DND-41 (cell line): ENCODE results near the gene DCTPP1.
A peak's percentile ranks its signal among the peaks of the same experiment; 100 is the strongest.

Experiments used
- ATAC-seq: fragments of 200-7000 bp; cut with Tn5 transposase; 3 replicates; pipeline ENCODE4 v1.9.1; 2021; ENCODE audit warnings: low read depth; ENCODE audit not compliant: insufficient read depth
- DNase-seq: peaks from one replicate; pipeline ENCODE4 v3.0.0-alpha.2; 2020
- H2AFZ ChIP-seq: 2 replicates; pipeline ENCODE4 v1.6.0; 2012; ENCODE audit warnings: low read depth, low read length
- H3K27ac ChIP-seq: 2 replicates; pipeline ENCODE4 v1.5.1; 2012; ENCODE audit warnings: low read length, inconsistent platforms
- H3K27me3 ChIP-seq: fragments of 200-600 bp; sonication (generic); 2 replicates; pipeline ENCODE4 v1.6.0; 2012; ENCODE audit warnings: low read length, mild to moderate bottlenecking, inconsistent platforms; ENCODE audit not compliant: insufficient read depth, poor library complexity
- H3K36me3 ChIP-seq: 2 replicates; pipeline ENCODE4 v1.5.1; 2012; ENCODE audit warnings: low read length, inconsistent platforms; ENCODE audit not compliant: insufficient read depth
- H3K4me1 ChIP-seq: 2 replicates; pipeline ENCODE4 v1.5.1; 2012; ENCODE audit warnings: mild to moderate bottlenecking, low read length; ENCODE audit not compliant: insufficient read depth
- H3K4me2 ChIP-seq: 2 replicates; pipeline ENCODE4 v1.6.0; 2012; ENCODE audit warnings: mild to moderate bottlenecking, moderate library complexity, low read length, inconsistent platforms; ENCODE audit not compliant: insufficient read depth
- H3K4me3 ChIP-seq, 2 experiments: fragments of 200-600 bp in 1 of 2; shearing (Covaris generic) in 1 of 2; 2 replicates each; pipeline ENCODE4 v1.5.1; 2012 to 2016; ENCODE audit warnings: inconsistent platforms in 2 of 2, low read length in 2 of 2, mild to moderate bottlenecking in 2 of 2, low read depth in 1 of 2, moderate library complexity in 1 of 2
- H3K79me2 ChIP-seq: 2 replicates; pipeline ENCODE4 v1.6.0; 2012; ENCODE audit warnings: low read length, inconsistent platforms; ENCODE audit not compliant: insufficient read depth
- H3K9ac ChIP-seq: 2 replicates; pipeline ENCODE4 v1.6.0; 2012; ENCODE audit warnings: low read depth, mild to moderate bottlenecking, inconsistent platforms, low read length, moderate library complexity
- H3K9me3 ChIP-seq: 2 replicates; pipeline ENCODE4 v1.5.1; 2012; ENCODE audit warnings: low read length, moderate library complexity, mild to moderate bottlenecking, inconsistent platforms; ENCODE audit not compliant: insufficient read depth, severe bottlenecking
- H4K20me1 ChIP-seq: 2 replicates; pipeline ENCODE4 v1.6.0; 2012; ENCODE audit warnings: low read length; ENCODE audit not compliant: insufficient read depth
- EZH2 ChIP-seq: IDR thresholded peaks from 3 replicates; pipeline ENCODE4 v1.6.1; 2012; ENCODE audit warnings: borderline replicate concordance, low read depth, mild to moderate bottlenecking, moderate library complexity, low read length, inconsistent platforms; ENCODE audit not compliant: severe bottlenecking
- TF ChIP-seq, protein P1 (sequence below): IDR thresholded peaks from 2 replicates; pipeline ENCODE4 v1.5.1; 2012; ENCODE audit warnings: borderline replicate concordance, low read length, moderate library complexity, mild to moderate bottlenecking; ENCODE audit not compliant: poor library complexity, severe bottlenecking; ENCODE audit errors: extremely low read depth

DCTPP1 gene

DNA sequence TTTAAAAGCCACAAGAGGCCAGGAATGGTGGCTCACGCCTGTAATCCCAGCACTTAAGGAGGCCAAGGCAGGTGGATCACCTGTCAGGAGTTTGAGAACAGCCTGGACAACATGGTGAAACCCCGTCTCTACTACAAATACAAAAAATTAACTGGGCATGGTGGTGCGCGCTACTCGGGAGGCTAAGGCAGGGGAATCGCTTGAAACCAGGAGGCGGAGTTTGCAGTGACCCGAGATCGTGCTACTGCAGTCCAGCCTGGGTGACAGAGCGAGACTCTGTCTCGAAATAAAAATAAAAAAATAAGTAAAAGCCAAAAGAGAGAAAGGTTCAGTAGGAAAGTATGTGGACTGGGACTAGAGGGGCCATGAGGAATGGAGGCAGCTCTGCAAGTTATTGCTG is 29.6 kb upstream of the DCTPP1 start:
- peak overlapping the region; percentile 92 for H3K27ac ChIP-seq
- H3K4me3 ChIP-seq: no peak overlapping the region; a peak in 1 of 4 replicates
- H2AFZ ChIP-seq: peak overlapping the region; percentile 84; the same call in 1 of the 2 replicates
- H3K4me1 ChIP-seq: peaks cover 19% of the 10 kb centered on the region
- H3K9ac ChIP-seq: peak overlapping the region; percentile 55
- no peaks in the 10 kb centered on the region for H3K79me2 ChIP-seq
- no peaks in the 10 kb centered on the region for H3K36me3 ChIP-seq
- H3K27me3 ChIP-seq: no peaks in the 10 kb centered on the region
- no peaks in the 10 kb centered on the region for H4K20me1 ChIP-seq
- no peak for TF ChIP-seq EZH2
- TF ChIP-seq, protein P1, sequence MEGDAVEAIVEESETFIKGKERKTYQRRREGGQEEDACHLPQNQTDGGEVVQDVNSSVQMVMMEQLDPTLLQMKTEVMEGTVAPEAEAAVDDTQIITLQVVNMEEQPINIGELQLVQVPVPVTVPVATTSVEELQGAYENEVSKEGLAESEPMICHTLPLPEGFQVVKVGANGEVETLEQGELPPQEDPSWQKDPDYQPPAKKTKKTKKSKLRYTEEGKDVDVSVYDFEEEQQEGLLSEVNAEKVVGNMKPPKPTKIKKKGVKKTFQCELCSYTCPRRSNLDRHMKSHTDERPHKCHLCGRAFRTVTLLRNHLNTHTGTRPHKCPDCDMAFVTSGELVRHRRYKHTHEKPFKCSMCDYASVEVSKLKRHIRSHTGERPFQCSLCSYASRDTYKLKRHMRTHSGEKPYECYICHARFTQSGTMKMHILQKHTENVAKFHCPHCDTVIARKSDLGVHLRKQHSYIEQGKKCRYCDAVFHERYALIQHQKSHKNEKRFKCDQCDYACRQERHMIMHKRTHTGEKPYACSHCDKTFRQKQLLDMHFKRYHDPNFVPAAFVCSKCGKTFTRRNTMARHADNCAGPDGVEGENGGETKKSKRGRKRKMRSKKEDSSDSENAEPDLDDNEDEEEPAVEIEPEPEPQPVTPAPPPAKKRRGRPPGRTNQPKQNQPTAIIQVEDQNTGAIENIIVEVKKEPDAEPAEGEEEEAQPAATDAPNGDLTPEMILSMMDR: no peak
- peak overlapping the region; percentile 55; the same call in 1 of the 2 replicates for H3K4me2 ChIP-seq
- H3K9me3 ChIP-seq: no peaks in the 10 kb centered on the region
- ATAC-seq (no peak), DNase-seq (no peak)

DNA sequence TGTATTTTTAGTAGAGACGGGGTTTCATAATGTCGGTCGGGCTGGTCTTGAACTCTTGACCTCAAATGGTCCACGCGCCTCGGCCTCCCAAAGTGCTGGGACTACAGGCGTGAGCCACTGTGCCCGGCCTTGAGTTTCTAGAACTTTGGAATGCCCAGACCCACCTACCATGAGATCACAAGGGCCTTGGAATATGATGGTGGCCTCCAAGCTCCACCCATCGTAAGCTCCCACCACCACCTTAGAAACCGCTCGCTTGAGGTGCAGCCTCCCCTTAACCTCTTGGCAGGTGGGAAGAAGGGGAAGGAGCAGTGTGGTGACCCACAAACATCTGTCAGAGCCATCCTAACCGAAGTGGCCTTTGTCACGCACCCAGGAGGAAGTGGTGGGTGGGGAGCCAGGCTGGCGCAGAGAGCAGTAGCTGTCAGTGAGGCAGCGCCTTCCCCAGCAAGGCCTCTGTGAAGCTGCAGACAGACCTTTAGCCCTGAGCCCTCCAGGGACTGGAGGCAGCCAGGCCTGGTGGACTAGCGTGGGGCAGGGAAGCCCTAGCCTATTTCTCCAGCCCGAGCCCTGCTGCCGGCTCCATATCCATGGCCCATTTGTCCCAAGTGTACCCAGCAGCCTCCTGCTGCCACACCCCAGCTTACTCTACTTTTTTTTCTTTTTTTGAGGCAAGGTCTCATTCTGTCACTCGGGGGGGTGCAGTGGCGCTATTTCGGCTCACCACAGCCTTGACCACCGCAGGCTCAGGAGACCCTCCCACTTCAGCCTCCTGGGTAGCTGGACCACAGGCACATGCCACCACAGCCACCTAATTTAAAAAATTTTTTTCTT is 28.9 kb upstream of the DCTPP1 start:
- peak overlapping the region; percentile 92 for H3K27ac ChIP-seq
- peak overlapping the region in 1 of 2 experiments; percentile 24; a peak in 1 of 4 replicates for H3K4me3 ChIP-seq
- H3K4me2 ChIP-seq: peak overlapping the region; percentile 55
- no peaks in the 10 kb centered on the region for H3K9me3 ChIP-seq
- TF ChIP-seq, protein P1: no peak
- TF ChIP-seq EZH2: no peak
- H3K36me3 ChIP-seq: no peaks in the 10 kb centered on the region
- peak overlapping the region; percentile 84 for H2AFZ ChIP-seq
- H3K27me3 ChIP-seq: no peaks in the 10 kb centered on the region
- H3K79me2 ChIP-seq: no peaks in the 10 kb centered on the region
- ATAC-seq (peak; percentile 98), DNase-seq (peak; percentile 91)
- H3K9ac ChIP-seq: peak overlapping the region; percentile 55
- H4K20me1 ChIP-seq: no peaks in the 10 kb centered on the region
- peaks cover 19% of the 10 kb centered on the region for H3K4me1 ChIP-seq

DNA sequence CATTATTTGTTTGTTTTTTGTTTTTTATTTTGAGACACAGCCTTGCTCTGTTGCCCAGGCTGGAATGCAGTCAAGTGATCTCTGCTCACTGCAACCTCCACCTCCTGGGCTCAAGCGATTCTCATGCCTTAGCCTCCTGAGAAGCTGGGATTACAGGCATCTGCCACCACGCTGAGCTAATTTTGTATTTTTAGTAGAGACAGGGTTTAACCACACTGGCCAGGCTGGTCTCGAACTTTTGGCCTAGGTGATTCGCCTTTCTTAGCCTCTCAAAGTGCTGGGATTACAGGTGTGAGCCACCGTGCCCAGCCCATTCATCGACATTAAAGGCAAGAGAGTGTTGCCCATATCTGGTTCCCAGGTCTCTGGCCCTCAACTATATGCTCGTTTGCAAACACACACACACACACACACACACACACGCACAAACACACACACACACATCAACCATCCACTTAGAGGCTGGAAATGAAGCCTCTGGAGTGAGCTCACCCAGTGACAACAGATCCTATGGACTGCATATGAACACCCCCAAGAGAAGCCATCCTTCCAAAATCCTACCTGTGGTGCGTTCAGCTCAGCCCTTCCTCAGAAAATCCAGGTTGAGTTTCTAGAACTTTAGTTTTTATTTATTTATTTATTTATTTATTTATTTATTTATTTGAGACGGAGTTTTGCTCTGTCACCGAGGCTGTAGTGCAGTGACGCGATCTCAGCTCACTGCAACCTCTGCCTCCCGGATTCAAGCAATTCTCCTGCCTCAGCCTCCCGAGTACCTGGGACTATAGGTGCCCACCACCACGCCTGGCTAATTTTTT is 28.1 kb upstream of the DCTPP1 start:
- no peak overlapping the region for H3K4me3 ChIP-seq
- no peaks in the 10 kb centered on the region for H3K27me3 ChIP-seq
- H3K9ac ChIP-seq: peak overlapping the region; percentile 55; the same call in 1 of the 2 replicates
- no peak for ATAC-seq
- TF ChIP-seq EZH2: no peak
- TF ChIP-seq, protein P1: no peak
- no peaks in the 10 kb centered on the region for H3K36me3 ChIP-seq
- DNase-seq: no peak
- peaks cover 19% of the 10 kb centered on the region for H3K4me1 ChIP-seq
- peak overlapping the region; percentile 55; the same call in 1 of the 2 replicates for H3K4me2 ChIP-seq
- H3K9me3 ChIP-seq: no peaks in the 10 kb centered on the region
- no peaks in the 10 kb centered on the region for H4K20me1 ChIP-seq
- H3K79me2 ChIP-seq: no peaks in the 10 kb centered on the region
- peak overlapping the region; percentile 92 for H3K27ac ChIP-seq
- H2AFZ ChIP-seq: no peak overlapping the region
